Measurements from ENCODE around the gene C21orf91.

Gene C21orf91

DNA sequence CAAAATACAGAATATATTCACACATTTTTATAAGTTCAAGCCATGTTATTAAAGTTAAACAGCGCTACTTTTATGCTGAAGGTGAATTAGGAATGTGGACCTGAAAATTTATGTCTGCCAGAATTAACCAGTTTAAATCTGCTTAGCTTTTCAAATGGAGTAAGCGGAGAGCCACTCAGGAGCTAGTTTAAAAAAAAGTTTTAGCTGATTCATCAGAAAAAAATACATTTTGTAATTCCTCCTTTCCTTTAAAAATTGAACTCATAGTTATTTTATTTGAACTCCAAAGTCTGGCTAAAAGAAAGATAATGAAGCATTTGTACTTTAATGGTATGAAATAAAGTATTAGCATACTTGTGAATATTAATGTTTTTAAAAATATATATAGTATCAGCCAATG, 21.2 kb downstream of the C21orf91 start:
- FAIRE-seq = peak; percentile 21

DNA sequence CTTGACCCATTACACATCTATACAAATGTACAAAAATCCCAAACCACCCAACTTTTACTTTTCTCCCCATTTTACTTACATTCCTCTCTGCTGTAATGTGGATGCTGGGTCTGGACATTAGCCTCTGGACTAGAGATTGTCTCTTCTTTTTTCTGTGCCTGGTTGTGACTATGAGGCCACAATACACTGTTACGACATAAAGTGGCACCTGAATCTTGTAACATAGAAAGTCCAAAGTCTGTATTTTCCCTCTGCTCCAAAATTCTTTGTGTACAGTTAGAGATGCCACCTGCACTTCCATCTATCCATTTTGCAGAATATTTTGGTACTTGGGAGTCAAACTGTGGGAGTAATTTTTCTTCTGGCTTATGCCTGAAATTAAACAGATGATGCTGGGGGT, 22.7 kb downstream of the C21orf91 start:
- no peak for FAIRE-seq

DNA sequence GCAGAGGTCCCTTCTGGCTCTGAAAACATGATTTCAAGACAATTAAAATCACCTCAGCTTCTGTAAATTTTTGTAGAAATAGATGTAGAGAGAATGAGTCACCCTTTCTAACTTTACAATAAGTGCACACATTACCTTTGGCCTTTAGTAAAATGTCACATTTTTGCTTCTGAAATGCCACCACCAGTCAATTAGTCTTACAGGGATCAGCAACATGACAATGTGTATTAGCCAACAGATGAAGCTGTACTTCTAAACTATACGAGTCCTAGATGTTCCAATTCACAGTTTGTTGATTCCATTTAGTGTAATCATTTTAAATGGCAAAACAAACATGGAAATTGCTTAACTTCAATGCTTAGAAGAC, 23.1 kb downstream of the C21orf91 start:
- no peak for FAIRE-seq

DNA sequence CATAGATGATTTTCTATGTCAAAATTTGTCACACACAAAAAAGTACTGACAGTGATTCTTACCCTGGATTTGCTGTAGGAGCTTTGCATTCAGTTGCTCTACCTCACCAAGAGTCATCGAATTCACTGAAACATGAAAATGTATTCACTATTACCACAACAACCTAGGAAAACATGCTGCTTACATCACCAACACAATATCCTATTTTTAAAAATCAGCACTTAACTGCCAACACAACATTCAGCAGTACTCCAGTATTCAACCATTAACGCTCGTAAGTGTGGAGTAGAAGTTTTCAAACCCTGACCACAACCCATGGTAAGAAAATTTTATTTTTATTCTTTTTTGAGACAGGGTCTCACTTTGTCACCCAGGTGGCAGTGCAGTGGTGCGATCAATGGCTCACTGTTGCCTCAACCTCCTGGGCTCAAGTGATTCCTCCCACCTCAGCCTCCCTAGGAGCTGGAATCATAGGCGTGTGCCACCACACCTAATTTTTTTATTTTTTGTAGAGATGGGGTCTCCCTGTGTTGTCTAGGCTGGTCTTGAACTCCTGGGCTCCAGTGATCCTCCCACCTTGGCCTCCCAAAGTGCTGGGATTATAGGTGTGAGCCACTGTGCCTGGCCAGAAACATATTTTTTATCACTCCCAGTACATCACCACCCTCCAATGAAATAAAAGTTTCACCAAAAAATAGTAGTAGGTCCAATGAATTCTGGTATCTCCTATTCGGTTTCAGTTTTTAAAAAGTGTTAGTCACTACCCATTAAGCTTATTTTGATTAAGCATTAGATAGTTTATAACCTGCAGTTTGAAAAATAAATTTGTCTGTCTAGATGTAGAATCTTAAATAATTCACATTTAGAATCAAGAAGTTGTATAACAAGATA, 23.8 kb downstream of the C21orf91 start:
- no peak for FAIRE-seq

DNA sequence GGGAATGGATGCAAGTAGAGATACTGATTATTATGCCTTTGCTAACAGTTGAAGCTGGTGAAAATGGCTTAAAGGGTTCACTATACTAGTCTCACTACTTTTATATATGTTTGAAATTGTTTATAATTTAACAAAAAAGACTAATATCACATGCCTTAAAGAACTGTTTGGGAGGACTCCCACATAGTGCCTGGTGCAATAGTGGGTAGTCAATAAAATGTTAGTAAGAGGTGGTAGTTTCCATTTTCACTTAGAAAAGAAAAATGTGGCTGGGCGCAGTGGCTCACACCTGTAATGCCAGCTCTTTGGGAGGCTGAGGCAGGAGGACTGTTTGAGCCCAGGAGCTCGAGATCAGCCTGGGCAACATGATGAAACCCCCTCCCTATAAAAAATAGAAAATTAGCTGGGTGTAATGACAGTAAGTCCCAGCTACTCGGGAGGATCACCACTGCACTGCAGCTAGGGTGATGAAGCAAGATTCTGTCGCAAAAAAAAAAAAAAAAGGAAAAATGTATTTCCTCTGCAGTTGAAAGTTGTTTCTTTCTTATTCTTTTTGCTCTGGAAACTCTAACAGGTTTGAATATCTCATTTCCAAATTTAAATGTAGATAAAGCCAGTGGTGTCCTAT, 24.5 kb downstream of the C21orf91 start:
- no peak for FAIRE-seq

DNA sequence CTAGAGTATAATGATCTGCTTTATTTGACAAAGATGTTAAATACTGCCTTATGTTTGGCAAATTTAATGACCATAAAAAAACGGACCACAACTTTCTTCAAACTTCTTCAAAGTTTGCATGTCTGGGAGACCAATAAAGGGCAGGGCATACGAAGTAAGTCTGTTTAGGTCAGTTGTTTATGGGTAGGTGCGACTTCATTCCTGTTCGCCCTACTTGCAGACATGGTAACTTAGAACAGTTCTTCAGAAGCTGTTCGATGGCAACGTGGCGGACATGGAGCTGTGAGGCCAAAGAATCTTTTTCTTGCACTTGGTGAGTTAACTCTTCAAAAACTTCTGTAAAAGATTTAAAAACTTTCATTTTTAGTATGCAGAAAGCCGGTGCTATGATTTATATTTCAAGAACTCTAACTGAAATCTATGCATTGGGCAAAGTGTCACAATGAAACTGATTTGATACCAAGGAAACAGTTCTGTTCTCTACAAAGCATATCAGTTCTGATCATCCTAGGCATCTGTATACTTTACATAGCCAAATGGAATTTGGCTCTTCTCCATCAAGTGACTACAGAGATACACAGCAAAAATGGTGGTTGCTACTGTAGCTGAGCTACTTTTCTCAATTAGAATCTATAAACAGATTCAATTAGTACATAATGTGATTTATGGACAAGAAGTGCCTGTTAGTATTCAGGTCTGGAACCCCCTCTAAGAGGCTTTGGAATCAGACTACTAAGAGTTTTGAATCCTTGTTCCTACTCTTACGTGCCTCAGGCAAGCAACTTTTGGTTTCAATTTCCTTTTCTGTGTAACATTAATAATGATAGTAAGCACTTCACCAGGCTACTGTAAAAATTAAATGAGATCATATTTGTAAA, 25.7 kb downstream of the C21orf91 start:
- no peak for FAIRE-seq

DNA sequence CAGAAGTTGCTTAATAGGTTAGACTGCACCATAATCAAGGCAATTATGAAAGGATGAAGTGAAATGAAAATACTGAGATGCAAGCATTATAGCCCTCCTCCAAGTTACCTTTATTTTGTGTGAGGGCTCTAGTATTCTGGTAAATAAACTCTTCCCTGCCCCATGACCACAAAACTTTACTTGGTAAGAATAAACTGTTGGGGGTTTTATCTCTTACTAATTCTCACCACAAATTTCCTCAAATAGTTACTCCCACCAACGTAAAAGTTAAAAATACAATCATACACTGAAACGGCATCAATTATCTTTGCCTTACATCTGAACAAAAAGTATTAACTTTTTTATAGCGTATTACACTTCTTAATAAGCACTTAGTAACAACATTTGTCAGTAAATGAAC, 29.5 kb downstream of the C21orf91 start:
- no peak for FAIRE-seq

DNA sequence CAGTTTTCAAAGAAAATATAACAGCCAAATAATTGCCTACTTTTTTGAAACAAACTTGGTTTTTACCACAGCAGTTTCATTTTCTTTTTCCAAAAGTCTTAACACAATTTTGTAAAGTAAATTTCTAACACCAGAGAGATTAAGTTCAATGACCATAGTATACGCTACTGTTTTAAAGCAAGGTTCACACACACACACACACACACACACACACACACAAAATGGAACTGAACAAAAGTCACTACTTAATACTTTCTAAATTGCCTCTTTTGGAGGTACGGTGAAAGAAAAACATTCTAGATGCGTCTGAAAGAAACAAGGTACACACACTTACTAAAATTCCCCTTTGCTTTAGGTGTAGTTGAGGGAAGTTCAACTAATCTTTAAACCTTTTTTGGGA, 30.1 kb downstream of the C21orf91 start:
- no peak for FAIRE-seq

DNA sequence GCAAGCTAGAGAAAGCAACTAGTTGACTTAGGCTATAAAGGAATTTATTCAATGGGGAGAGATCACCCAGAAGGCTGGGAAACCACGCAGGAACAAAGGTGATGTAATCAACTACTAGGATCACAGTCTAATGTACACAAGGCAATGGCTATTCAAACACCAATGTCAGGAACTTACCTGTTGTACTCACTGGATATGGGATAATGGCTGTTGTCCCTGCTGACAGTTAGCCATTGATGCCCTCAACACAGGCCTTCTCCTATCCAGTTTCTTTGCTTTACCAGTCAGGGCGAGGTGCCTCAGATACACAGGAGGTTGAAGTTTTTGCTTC, 32.3 kb downstream of the C21orf91 start:
- no peak for FAIRE-seq

DNA sequence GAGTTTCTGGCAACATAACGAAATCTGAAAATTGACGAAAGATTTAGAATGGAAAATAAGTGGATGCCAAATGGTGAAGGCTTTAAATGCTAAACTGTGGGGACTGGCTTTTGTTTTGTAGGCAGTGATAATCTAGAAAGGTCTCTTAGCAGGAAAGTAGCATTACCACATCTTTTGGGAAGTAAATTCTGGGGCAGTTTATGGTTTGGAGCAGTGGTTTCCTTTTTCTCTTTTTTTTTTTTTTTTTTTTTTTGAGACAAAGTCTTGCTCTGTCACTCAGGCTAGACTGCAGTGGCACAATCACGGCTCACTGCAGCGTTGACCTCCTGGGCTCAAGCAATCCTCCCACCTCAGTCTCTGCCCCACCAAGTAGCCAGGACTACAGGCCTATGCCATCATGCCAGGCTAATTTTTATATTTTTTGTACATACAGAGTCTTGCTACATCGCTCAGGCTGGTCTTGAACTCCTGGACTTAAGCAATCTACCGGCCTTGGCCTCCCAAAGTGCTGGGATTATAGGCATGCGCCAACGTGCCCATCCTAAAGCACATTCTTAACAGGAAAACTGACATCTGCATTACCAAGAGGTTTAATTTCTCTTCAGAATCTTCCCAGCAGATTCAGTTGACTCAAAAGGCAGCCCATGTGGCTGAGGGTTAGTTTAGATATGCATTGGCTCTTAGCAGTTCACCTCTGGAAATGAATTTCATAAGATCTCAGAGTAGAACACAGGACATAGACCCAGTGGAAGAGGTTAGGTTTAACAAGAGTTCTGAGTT, 32.9 kb downstream of the C21orf91 start:
- FAIRE-seq = no peak

DNA sequence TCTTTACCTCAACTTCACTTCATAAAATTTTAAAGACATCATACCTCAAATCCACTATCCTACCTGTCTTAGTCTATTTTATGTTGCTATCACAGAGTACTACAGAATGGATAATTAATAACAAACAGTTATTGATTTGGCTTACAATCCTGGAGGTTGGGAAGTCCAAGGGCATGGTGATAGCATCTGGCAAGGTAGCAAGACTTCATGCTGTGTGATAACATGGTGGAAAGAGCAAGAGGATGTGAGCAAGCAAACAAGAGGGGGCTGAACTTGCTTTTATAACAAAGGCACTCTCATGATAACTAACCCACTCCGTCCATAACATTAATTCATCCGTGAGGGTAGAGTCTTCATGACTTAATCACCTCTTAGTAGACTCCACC, 33.8 kb downstream of the C21orf91 start:
- FAIRE-seq = no peak

DNA sequence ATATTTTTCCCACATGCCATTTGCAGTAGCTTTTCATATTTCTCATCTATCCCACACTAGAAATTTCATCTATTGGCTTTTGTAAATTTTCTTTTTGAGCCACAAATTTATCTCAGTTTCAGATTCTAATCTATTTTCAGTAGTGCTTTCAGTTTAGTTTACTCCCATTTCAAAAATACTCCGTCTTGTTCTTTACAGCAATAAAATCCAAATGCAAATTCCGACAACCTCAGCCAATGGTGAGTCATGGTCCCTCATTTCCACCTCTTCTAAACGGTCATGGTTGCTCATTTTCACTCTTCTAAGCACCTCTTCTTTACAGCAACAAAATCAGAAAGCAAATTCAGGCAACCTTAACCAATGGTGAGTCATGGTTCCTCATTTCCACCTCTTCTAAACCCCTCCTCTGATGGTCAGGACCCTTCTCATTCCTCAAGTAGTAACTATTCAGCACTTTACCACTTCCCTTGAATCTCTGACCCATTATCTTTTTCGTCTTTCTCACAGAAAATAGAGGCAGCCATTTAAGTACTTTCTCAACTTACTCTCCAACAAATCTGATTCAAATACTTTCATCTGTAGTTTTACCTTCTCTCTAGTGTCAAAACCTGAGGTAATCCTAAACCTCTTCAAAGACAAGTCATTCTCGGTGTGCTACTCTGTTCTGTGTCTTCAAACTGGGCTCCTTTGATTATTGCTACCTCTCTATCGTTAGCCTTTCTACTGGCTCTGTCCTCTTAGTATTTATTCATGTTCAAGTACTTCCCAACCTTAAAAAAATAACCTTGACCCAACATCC, 34.4 kb downstream of the C21orf91 start:
- FAIRE-seq = no peak

DNA sequence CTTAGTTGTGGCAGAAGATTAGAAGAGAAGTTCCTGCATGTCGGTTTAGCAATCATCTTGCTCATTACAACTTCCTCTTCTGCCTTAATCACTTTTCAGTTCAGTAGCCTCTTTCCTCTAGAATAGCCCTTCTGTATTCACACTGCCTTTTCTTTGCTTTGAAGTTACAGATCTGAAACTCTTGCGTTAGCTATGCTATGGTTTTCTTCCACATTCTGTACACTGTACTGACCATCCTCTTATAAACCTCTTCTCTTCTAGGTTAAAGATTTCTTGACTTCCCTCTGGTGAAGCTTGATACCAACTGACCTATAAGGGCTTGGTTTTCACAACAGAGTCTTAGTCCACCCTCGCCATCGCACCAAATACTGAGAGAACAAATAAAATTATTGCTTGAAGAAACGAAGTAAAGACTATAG, 35.0 kb downstream of the C21orf91 start:
- no peak for FAIRE-seq

DNA sequence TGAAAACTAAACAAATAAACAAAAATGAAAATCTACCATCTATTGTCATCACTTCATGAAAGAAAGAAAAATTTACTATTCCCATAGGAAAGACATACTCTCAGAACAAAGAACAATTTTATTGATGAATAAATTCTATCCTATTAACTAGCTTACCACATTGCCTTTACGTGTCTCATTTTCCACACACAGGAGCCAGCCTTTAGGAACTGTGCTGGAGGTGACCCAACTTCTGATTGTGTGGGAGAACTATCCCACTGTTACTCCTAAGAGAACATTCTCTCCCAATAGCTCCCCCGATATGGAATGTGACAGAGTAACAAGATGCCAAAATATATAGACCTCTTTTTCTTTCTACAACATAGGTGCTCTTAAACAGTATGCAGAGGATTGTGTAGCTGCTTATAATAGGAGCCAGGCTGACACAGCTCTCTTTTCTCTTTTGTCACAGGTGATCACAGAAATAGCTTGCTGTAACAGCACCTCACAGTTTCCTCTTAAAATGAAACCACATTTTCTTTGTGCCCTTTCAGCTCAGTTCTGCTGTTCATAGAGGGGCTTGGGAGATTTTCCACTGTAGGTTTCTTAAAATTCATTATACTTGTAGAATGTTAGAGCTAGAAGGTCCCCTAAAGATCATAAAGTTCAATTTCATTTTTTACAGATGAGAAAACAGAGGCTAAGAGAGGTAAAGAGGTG, 35.5 kb downstream of the C21orf91 start:
- FAIRE-seq = no peak

DNA sequence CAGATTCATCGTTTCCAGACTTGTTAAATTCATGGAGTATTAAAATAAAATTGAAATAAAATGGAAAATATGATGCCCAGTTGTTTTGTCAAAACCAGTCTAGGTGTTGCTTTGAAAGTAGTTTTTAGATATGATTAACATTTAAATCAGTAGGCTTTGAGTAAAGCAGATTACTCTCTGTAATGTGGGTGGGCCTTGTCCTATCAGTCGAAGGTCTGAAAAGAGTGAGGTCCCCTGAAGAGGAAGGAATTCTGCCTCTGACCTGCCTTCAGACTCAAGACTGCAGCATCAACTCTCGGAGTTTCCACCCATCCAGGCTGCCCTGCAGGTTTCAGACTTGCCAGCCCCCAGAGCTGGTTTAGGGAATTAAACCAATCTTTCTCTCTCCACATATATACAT, 36.2 kb downstream of the C21orf91 start:
- FAIRE-seq = no peak

DNA sequence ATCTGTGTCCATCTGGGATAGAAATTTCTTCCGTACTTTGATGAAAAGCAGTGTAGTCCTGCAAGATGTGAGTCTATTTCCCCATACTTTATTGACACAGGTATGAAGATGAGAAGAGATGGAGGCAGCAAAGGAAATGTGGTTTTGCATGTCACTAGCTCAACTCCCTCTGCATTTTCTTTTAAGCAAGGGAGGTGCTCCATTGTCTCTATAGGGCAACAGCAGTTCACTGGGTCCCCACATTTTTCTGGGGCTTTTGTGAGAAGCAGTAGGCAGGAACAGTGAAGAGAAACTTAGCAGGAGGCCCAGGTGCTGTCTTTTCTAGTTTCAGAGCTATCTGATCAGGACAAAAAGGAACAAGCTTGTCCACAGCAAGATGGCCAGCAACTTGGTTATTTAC, 37.1 kb downstream of the C21orf91 start:
- no peak for FAIRE-seq

DNA sequence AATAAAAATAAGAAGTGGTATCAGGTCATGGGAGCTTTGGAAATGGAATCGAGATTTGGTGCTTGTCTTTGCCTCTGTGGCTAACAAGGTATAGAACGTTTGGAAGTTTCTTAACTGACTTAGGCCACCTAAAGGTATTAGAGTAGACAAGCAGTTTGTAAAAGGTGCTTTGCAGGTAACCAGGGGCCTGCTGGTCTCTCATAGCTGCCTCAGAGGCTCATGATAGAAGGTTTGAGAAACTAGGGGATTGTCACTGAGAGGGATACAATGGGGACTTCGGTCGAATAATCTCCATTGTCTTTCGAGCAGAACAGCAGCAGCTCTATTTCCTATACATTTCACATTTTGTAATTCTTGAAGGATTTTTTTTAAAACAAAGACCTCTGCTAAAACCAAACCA, 37.6 kb downstream of the C21orf91 start:
- no peak for FAIRE-seq

DNA sequence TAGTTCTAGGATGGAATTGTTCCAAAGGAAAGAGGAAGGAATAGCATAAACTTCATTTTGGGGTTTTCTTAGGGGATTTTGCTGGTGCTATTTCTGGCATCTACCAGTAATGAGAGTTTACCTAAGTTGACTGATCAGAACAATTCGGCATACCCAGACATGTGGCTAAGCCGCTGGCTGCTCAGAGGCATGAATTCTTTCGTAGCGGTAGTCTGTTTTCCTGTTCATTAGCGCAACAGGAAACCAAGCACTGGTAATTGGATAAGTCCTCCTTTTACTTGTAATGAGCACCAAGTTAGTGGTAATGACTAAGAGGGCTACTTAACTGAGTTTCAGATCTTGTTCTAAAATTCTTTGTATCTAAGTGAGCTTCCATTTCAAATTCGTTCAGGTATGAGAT, 38.6 kb downstream of the C21orf91 start:
- no peak for FAIRE-seq

DNA sequence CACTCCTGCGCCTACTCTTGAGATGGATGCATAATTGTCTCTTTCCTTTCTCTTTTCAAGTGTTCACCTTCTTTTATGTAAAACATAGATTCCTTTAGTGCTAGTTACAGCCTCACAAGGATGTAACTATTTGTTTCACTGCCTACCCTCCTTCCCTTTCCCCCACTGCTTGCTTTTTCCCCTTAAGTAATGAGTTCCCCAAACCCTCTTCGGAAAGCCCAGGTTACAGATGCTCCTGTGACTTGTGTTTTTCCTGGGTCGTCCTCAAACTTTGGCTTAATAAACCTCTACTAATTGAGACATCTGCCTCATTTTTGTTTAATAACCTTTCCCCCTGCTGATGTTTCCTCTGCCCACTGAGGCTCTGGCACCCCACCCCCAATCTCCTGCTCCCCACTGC, 39.2 kb downstream of the C21orf91 start:
- no peak for FAIRE-seq

DNA sequence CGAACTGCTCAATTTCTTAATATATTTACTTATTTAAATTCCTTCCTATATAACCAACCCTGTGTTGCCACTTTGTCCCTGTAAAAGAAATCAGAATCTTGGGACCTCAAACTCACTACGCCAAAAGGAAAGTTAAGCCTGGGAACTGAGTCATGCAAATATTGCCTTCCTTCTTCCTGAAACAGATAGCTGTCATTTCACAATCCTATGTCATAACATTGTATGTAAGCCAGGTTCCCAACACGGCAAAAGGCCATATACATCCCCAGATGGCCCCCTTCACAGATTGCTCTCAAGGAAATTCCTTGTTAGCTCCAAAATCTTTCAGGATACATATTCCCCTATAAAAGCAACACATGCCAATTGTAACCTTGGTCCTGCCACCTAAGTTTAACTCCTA, 39.7 kb downstream of the C21orf91 start:
- FAIRE-seq = no peak

DNA sequence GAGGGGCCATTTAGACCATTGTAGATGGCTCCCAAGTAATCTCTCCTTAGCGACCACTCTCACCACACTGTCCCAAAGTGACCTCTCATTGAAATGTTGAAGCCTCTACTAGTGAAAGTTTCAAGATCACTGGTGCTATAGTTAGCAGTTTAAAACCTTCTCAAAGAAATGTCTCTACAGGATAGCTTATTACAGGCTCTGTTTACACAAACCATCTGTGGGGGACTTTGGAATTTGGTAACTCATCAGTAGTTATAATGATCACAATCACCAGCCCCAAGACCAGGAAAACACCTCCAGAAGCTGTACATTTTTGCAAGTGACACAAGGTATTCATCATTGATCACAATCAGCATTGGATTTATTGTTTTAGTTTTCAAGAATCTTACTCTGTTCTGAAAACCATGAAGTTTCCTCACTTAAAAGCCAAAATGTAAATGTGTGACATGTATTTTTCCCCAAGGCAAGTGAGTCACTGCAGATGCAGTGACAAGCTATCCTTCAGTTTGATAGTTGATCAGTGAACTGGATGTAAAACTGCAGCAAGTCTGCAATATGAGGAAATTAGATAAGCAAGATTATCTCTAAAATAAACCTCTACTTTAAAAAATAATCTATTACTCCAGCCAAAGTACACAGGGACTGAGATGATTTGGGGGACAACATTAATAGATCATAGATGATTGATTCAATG, 41.9 kb downstream of the C21orf91 start:
- no peak for FAIRE-seq

All from A204.1 (cell line).